GM12872 (cell line): Measurements from ENCODE around the gene TOP1.

Source experiments
- TF ChIP-seq, protein P1 (sequence below): IDR thresholded peaks from 3 replicates; pipeline ENCODE4 v1.5.1; 2011; ENCODE audit warnings: low read depth, mild to moderate bottlenecking, low read length, moderate library complexity; ENCODE audit not compliant: insufficient read depth

The TOP1 gene

DNA sequence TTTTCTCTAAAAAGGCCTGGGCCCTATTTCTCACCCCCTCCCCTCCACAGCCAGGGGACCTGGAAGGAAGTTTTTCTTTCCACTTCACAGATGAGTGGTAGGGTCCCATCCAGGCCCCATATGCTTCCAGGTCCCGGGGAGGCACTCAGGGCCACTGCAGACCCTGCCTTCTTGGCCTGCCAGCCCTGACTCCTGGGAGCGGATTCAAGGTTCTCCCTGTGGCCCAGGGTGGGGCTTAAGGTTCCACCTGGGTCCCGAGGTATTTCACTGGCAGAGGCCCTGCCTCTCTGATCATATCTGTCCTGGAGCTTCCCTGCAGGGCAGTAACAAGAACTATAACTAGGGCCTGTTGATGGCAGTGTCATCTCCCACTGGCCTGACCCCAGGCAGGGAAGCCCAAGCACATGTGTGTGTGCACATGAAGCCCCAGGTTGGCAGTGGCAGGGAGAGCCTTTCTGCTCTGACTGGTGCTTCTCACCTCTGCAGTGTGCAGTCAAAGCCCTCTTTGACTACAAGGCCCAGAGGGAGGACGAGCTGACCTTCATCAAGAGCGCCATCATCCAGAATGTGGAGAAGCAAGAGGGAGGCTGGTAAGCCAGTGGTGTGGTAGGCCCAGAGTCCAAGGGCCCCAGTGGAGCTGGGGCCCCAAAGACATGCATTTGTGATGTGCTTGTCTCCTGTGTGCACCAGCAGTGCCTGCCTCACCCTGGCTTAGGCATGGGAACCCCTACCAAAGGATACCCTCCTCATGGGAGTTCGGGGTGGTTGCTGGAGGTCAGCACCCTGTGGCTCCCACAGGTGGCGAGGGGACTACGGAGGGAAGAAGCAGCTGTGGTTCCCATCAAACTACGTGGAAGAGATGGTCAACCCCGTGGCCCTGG, 139.9 kb downstream of the TOP1 start:
- TF ChIP-seq, protein P1, sequence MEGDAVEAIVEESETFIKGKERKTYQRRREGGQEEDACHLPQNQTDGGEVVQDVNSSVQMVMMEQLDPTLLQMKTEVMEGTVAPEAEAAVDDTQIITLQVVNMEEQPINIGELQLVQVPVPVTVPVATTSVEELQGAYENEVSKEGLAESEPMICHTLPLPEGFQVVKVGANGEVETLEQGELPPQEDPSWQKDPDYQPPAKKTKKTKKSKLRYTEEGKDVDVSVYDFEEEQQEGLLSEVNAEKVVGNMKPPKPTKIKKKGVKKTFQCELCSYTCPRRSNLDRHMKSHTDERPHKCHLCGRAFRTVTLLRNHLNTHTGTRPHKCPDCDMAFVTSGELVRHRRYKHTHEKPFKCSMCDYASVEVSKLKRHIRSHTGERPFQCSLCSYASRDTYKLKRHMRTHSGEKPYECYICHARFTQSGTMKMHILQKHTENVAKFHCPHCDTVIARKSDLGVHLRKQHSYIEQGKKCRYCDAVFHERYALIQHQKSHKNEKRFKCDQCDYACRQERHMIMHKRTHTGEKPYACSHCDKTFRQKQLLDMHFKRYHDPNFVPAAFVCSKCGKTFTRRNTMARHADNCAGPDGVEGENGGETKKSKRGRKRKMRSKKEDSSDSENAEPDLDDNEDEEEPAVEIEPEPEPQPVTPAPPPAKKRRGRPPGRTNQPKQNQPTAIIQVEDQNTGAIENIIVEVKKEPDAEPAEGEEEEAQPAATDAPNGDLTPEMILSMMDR: no peak

DNA sequence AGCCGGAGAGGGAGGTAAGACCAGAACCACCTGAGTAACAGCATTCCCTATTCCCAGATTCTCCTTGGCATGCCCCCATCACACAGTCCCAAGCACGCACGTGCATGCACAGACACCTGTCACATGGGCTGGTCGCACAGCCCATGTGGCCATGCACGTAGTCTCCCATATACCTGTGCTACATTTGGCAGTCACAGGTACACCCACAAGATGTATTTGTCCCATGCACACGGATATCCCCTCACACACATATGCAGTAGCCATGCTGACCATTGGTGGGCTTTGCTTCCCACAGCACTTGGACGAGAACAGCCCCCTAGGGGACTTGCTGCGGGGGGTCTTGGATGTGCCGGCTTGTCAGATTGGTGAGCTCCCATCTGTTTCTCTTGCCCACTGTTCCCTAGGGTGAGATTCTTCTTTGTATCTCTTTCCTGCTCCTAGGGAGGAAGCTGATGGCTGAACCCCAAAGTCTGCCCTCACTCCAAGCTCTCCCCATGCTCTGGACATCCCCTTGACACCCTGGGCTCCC, 140.6 kb downstream of the TOP1 start:
- TF ChIP-seq, protein P1: no peak

DNA sequence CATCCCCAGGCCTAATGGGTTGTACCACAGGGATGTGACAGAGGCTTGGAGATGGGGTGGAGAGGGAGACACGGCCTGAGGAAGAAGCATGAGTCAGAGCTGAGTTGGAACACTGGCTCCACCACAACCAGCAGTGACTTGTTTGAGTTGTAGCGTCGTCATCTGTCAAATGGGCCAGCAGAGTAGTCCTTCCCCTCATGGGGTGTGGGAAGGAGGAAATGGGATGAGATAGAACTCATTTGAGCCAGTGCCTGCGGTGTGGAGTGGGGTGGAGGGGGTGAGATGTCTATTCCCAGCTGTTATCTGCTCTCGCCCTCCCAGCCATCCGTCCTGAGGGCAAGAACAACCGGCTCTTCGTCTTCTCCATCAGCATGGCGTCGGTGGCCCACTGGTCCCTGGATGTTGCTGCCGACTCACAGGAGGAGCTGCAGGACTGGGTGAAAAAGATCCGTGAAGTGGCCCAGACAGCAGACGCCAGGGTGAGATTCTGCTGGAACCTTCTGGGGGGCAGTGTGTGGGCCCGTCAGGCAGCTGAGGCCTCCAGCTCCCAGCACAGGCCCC, 141.2 kb downstream of the TOP1 start:
- TF ChIP-seq, protein P1: no peak

DNA sequence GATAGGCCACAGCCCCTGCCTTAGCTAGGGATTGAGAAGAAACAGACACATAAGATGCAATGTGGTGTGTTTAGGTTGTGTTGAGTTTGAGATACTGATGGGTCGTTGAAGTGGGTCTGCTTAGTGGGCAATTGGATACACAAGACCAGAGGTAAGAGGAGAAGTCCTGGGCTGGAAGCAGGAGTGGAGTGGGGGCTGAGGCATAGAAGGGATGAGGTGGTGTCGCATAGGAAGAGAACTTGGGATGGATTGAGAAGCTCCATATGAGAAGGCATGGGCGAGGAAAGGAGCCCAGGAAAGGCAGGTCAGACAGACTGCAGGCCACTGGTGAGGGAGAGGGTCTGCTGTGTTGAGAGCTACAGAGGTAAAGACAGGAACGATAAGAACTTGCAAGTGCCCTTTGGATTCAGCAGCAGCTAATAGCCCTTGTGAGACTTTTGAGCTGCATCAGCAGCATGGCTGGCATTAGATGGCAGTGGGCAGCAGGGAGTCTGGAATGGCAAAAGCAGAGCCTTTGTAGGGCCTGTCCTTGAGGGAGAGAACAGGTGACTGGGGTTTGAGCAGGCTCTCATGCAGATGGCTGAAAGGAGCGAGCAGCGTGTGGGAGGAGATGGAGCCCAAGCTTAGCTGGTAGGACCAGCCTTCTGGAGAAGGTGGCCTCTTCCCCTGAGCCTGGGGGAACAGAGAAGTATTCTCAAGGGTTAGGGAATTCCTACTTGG, 141.9 kb downstream of the TOP1 start:
- TF ChIP-seq, protein P1: no peak

DNA sequence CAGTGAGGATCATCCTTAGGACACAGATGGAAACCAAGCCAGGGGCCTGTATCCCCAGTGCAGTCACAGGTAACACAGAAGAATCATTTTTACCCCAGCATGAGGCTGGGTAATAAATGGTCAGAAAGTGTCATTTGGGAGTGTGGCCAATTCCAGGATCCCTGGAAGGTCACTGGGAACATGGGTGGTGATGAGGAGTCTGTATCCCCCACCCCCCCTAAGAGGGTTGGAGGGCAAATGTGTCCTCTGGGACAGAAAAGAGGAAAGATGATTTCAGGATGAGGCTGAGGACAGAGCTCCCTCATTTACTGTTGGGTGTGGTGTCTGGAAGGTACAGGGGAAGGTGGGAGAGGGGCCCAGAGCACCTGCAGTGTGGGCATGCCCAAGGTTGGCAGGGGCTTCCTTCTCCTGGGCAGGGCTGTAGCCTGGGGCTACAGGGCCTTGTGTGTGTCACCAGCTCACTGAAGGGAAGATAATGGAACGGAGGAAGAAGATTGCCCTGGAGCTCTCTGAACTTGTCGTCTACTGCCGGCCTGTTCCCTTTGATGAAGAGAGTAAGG, 143.2 kb downstream of the TOP1 start:
- TF ChIP-seq, protein P1: no peak

DNA sequence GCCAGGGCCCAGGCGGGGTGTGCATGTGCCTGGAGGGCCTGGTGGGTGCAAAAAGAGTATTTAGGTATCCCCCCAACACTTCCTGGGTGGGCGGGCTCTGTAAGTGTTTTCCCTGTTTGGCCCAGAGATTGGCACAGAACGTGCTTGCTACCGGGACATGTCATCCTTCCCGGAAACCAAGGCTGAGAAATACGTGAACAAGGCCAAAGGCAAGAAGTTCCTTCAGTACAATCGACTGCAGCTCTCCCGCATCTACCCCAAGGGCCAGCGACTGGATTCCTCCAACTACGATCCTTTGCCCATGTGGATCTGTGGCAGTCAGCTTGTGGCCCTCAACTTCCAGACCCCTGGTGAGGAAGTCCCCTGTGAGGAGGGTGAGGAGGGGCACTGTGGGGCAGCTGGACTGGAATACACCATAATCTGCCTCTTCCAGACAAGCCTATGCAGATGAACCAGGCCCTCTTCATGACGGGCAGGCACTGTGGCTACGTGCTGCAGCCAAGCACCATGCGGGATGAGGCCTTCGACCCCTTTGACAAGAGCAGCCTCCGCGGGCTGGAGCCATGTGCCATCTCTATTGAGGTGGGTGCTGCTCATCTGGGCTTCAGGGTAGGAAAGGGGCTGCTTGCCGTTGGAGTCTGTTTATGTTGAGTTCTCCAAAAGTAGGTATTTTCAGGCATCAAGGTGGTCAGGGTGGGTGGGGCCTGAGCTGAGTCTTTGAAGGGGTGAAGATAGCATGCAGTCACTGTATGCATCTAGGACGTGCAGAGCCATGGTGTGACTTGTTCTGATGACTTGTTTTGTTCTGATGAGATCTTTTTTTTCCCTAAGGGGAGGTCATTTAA, 143.9 kb downstream of the TOP1 start:
- TF ChIP-seq, protein P1: no peak
